HCT116 (cell line): ENCODE measurements around the gene PLAU. TPM values are rescaled to one million over a fixed set of nuclear protein-coding genes. Genes with fewer than 3 reads are reported as not detected.

ENCODE experiments used
- ATAC-seq: fragments of 200-7000 bp; cut with Tn5 transposase; 2 replicates; pipeline ENCODE4 v1.9.1; 2020; ENCODE audit warnings: mild to moderate bottlenecking, moderate library complexity
- BruUV-seq: library from RNA; stranded (reverse); fragments of 400-500 nt; replicated peaks from 2 replicates; lab custom pipeline; 2021; lab: Mats Ljungman, UMichigan
- CTCF ChIA-PET: fragments of 300-600 bp; sonication (Branson Sonifier 250); formaldehyde crosslinking; loops from one replicate; lab custom pipeline; 2021; ENCODE audit warnings: antibody characterized with exemption; lab: Charles Lee
- POLR2A ChIA-PET: fragments of 300-600, 350-600 bp; sonication (Branson Sonifier 250); formaldehyde crosslinking; loops from one replicate; lab custom pipeline; 2021; ENCODE audit warnings: antibody characterized with exemption; lab: Charles Lee
- RAD21 ChIA-PET, 2 experiments: fragments of 300-600 bp; sonication (Branson Sonifier 250); formaldehyde crosslinking; loops; one replicate each; lab custom pipeline; 2023; ENCODE audit warnings: low total read pairs in 2 of 2; ENCODE audit not compliant: uncharacterized antibody in 2 of 2, unreplicated experiment in 2 of 2, low non-redundant PET in 1 of 2; lab: Charles Lee
- DNase-seq: peaks from one replicate; pipeline ENCODE4 v3.0.0-alpha.2; 2010; ENCODE audit warnings: low read depth, low spot score
- H2AFZ ChIP-seq: fragments of 200-600 bp; shearing (Covaris generic), sonication (generic); 2 replicates; pipeline ENCODE4 v1.6.1; 2017; ENCODE audit warnings: low read depth, mixed run types, mixed read lengths, antibody characterized with exemption, low read length; ENCODE audit not compliant: poor library complexity, severe bottlenecking
- H3K27ac ChIP-seq: 2 replicates; pipeline ENCODE4 v1.5.1; 2012; ENCODE audit warnings: low read depth, low read length
- H3K27me3 ChIP-seq: fragments of 200-600 bp; sonication (generic); 2 replicates; pipeline ENCODE4 v1.6.1; 2016; ENCODE audit warnings: mixed run types, low read length, mixed read lengths; ENCODE audit not compliant: insufficient read depth
- H3K36me3 ChIP-seq, 2 experiments: fragments of 200-500 bp in 1 of 2; fragments of 200-600 bp in 1 of 2; sonication (Bioruptor generic) in 1 of 2; sonication (generic) in 1 of 2; 2 replicates each; pipeline versions ENCODE4 v1.5.1 to v1.6.1; 2014 to 2016; ENCODE audit warnings: low read length in 2 of 2, inconsistent platforms in 1 of 2, mixed read lengths in 1 of 2, mixed run types in 1 of 2; ENCODE audit not compliant: insufficient read depth in 2 of 2, control insufficient read depth in 1 of 2
- H3K4me1 ChIP-seq, 2 experiments: fragments of 200-600 bp in 1 of 2; sonication (generic) in 1 of 2; 2 replicates each; pipeline versions ENCODE4 v1.5.1 to v1.6.1; 2012 to 2017; ENCODE audit warnings: low read length in 2 of 2, inconsistent platforms in 1 of 2, mild to moderate bottlenecking in 1 of 2, mixed read lengths in 1 of 2, mixed run types in 1 of 2, moderate library complexity in 1 of 2; ENCODE audit not compliant: insufficient read depth in 2 of 2, control insufficient read depth in 1 of 2
- H3K4me2 ChIP-seq: fragments of 200-600 bp; sonication (generic); 2 replicates; pipeline ENCODE4 v1.6.1; 2017; ENCODE audit warnings: mixed run types, low read length, mixed read lengths
- H3K4me3 ChIP-seq, 2 experiments: fragments of 200-600 bp in 1 of 2; sonication (generic) in 1 of 2; replicated peaks in 1 of 2; 2 replicates each; pipeline ENCODE4 v1.5.1; 2011 to 2016; ENCODE audit warnings: low read length in 2 of 2, control low read depth in 1 of 2, low read depth in 1 of 2, mild to moderate bottlenecking in 1 of 2, mixed read lengths in 1 of 2, mixed run types in 1 of 2
- H3K79me2 ChIP-seq: fragments of 200-600 bp; sonication (generic); 2 replicates; pipeline ENCODE4 v1.6.1; 2017; ENCODE audit warnings: mild to moderate bottlenecking, mixed run types, low read length, moderate library complexity, mixed read lengths; ENCODE audit not compliant: insufficient read depth
- H3K9ac ChIP-seq: fragments of 200-600 bp; sonication (generic); 2 replicates; pipeline ENCODE4 v1.6.1; 2016; ENCODE audit warnings: low read length, mixed read lengths
- H3K9me2 ChIP-seq: fragments of 200-600 bp; sonication (generic), shearing (Covaris generic); 2 replicates; pipeline ENCODE4 v1.6.1; 2017; ENCODE audit warnings: mixed run types, mild to moderate bottlenecking, moderate library complexity; ENCODE audit not compliant: insufficient read depth
- H3K9me3 ChIP-seq, 2 experiments: fragments of 200-500 bp in 1 of 2; fragments of 200-600 bp in 1 of 2; sonication (Bioruptor generic) in 1 of 2; sonication (generic) in 1 of 2; 2 replicates each; pipeline ENCODE4 v1.6.1; 2014 to 2017; ENCODE audit warnings: low read length in 2 of 2, mixed read lengths in 2 of 2, inconsistent platforms in 1 of 2, low read depth in 1 of 2, mild to moderate bottlenecking in 1 of 2, mixed run types in 1 of 2, moderate library complexity in 1 of 2; ENCODE audit not compliant: control insufficient read depth in 1 of 2, insufficient read depth in 1 of 2
- H4K20me1 ChIP-seq: fragments of 200-600 bp; sonication (generic), shearing (Covaris generic); 2 replicates; pipeline ENCODE4 v1.6.1; 2017; ENCODE audit warnings: mixed run types, mild to moderate bottlenecking, moderate library complexity; ENCODE audit not compliant: insufficient read depth
- CBX3 ChIP-seq: IDR thresholded peaks from 2 replicates; pipeline ENCODE4 v1.6.1; 2012; ENCODE audit warnings: low read depth
- CEBPB ChIP-seq: IDR thresholded peaks from 2 replicates; pipeline ENCODE4 v1.6.1; 2012; ENCODE audit warnings: low read depth
- EGR1 ChIP-seq: IDR thresholded peaks from 2 replicates; pipeline ENCODE4 v1.6.1; 2012; ENCODE audit warnings: low read depth
- ELF1 ChIP-seq: IDR thresholded peaks from 2 replicates; pipeline ENCODE4 v1.6.1; 2012; ENCODE audit warnings: low read depth, borderline replicate concordance
- EZH2 ChIP-seq: fragments of 200-600 bp; sonication (generic); IDR thresholded peaks from 2 replicates; pipeline ENCODE4 v1.6.1; 2017; ENCODE audit warnings: antibody characterized with exemption, mixed run types
- EZH2phosphoT487 ChIP-seq: fragments of 200-600 bp; IDR thresholded peaks from 2 replicates; pipeline ENCODE4 v1.6.1; 2018; ENCODE audit warnings: antibody characterized with exemption, borderline replicate concordance
- FOSL1 ChIP-seq: IDR thresholded peaks from 2 replicates; pipeline ENCODE4 v1.6.1; 2012; ENCODE audit warnings: low read depth
- POLR2A ChIP-seq: IDR thresholded peaks from 2 replicates; pipeline ENCODE4 v1.7.0; 2011; ENCODE audit warnings: borderline replicate concordance; ENCODE audit not compliant: insufficient read depth, insufficient read length; ENCODE audit errors: extremely low read depth
- POLR2AphosphoS5 ChIP-seq: IDR thresholded peaks from 2 replicates; pipeline ENCODE4 v1.6.1; 2011; ENCODE audit warnings: mild to moderate bottlenecking, low read depth, low read length, moderate library complexity
- RAD21 ChIP-seq: IDR thresholded peaks from 2 replicates; pipeline ENCODE4 v1.6.1; 2012; ENCODE audit warnings: low read depth, mild to moderate bottlenecking
- SP1 ChIP-seq: IDR thresholded peaks from 2 replicates; pipeline ENCODE4 v1.6.1; 2012; ENCODE audit warnings: low read depth
- TCF7L2 ChIP-seq: IDR thresholded peaks from 2 replicates; pipeline ENCODE4 v1.7.0; 2011; ENCODE audit warnings: borderline replicate concordance, inconsistent platforms; ENCODE audit not compliant: insufficient read depth, insufficient read length; ENCODE audit errors: extremely low read depth
- YY1 ChIP-seq: IDR thresholded peaks from 2 replicates; pipeline ENCODE4 v1.6.1; 2011; ENCODE audit warnings: low read length, low read depth, moderate library complexity, mild to moderate bottlenecking; ENCODE audit not compliant: insufficient replicate concordance; ENCODE audit errors: extremely low read depth
- ZFX ChIP-seq: fragments of 450-650 bp; IDR thresholded peaks from 2 replicates; pipeline ENCODE4 v1.6.1; 2017
- ZNF274 ChIP-seq: fragments of 200-500 bp; sonication (Bioruptor generic); IDR thresholded peaks from 2 replicates; pipeline ENCODE4 v1.6.1; 2014; ENCODE audit warnings: mild to moderate bottlenecking, low read depth, low read length, inconsistent platforms
- intact Hi-C: fragments of 100-400 bp; cut with micrococcal nuclease; formaldehyde crosslinking; loops from 2 replicates; pipeline ENCODE4 v1.10.0; 2022
- total RNA-seq: library from RNA; stranded (reverse); gene quantifications from one replicate; pipeline ENCODE4 v1.2.1, GENCODE V29; 2021; ENCODE audit not compliant: unreplicated experiment
- TF ChIP-seq, protein P1 (sequence below): IDR thresholded peaks from 2 replicates; pipeline ENCODE4 v1.6.1; 2012
- TF ChIP-seq, protein P2 (sequence below): IDR thresholded peaks from 2 replicates; pipeline ENCODE4 v1.6.1; 2012; ENCODE audit warnings: low read depth
- TF ChIP-seq, protein P3 (sequence below): IDR thresholded peaks from 2 replicates; pipeline ENCODE4 v1.6.1; 2011; ENCODE audit warnings: mild to moderate bottlenecking, low read length, moderate library complexity; ENCODE audit not compliant: insufficient replicate concordance; ENCODE audit errors: extremely low read depth
- TF ChIP-seq, protein P4 (sequence below): IDR thresholded peaks from 2 replicates; pipeline ENCODE4 v1.6.1; 2012

Gene PLAU
- total RNA-seq, 1 experiment from 2014 or later = 60.3 TPM

GRCh38 chr10:73964743-73965142, 53.8 kb downstream of the PLAU start:
- Histone ChIP-seq H3K9me2 (no peaks in the 10 kb centered on the region), H3K27ac (peak overlapping the region; percentile 100), H3K9ac (peak overlapping the region; percentile 69), H3K36me3 (no peaks in the 10 kb centered on the region), H2AFZ (peak overlapping the region; percentile 3), H3K4me1 (peaks cover 44 to 76% of the 10 kb centered on the region in 2 experiments), H3K79me2 (no peaks in the 10 kb centered on the region), H4K20me1 (no peaks in the 10 kb centered on the region), H3K4me2 (peak overlapping the region; percentile 62), H3K4me3 (peak overlapping the region; percentile 13 to 18), H3K9me3 (no peaks in the 10 kb centered on the region), H3K27me3 (no peaks in the 10 kb centered on the region)
- TF ChIP-seq, protein P1, sequence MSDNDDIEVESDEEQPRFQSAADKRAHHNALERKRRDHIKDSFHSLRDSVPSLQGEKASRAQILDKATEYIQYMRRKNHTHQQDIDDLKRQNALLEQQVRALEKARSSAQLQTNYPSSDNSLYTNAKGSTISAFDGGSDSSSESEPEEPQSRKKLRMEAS = no peak
- TF ChIP-seq YY1 (no peak), CEBPB (no peak), EZH2 (no peak), FOSL1 (no peak), ZFX (no peak), TCF7L2 (no peak), ZNF274 (no peak), RAD21 (no peak), ELF1 (no peak), CBX3 (no peak), EZH2phosphoT487 (no peak), SP1 (no peak), POLR2AphosphoS5 (no peak), EGR1 (no peak), POLR2A (no peak)
- TF ChIP-seq, protein P2, sequence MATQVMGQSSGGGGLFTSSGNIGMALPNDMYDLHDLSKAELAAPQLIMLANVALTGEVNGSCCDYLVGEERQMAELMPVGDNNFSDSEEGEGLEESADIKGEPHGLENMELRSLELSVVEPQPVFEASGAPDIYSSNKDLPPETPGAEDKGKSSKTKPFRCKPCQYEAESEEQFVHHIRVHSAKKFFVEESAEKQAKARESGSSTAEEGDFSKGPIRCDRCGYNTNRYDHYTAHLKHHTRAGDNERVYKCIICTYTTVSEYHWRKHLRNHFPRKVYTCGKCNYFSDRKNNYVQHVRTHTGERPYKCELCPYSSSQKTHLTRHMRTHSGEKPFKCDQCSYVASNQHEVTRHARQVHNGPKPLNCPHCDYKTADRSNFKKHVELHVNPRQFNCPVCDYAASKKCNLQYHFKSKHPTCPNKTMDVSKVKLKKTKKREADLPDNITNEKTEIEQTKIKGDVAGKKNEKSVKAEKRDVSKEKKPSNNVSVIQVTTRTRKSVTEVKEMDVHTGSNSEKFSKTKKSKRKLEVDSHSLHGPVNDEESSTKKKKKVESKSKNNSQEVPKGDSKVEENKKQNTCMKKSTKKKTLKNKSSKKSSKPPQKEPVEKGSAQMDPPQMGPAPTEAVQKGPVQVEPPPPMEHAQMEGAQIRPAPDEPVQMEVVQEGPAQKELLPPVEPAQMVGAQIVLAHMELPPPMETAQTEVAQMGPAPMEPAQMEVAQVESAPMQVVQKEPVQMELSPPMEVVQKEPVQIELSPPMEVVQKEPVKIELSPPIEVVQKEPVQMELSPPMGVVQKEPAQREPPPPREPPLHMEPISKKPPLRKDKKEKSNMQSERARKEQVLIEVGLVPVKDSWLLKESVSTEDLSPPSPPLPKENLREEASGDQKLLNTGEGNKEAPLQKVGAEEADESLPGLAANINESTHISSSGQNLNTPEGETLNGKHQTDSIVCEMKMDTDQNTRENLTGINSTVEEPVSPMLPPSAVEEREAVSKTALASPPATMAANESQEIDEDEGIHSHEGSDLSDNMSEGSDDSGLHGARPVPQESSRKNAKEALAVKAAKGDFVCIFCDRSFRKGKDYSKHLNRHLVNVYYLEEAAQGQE = no peak
- TF ChIP-seq, protein P3, sequence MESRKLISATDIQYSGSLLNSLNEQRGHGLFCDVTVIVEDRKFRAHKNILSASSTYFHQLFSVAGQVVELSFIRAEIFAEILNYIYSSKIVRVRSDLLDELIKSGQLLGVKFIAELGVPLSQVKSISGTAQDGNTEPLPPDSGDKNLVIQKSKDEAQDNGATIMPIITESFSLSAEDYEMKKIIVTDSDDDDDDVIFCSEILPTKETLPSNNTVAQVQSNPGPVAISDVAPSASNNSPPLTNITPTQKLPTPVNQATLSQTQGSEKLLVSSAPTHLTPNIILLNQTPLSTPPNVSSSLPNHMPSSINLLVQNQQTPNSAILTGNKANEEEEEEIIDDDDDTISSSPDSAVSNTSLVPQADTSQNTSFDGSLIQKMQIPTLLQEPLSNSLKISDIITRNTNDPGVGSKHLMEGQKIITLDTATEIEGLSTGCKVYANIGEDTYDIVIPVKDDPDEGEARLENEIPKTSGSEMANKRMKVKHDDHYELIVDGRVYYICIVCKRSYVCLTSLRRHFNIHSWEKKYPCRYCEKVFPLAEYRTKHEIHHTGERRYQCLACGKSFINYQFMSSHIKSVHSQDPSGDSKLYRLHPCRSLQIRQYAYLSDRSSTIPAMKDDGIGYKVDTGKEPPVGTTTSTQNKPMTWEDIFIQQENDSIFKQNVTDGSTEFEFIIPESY = no peak
- TF ChIP-seq, protein P4, sequence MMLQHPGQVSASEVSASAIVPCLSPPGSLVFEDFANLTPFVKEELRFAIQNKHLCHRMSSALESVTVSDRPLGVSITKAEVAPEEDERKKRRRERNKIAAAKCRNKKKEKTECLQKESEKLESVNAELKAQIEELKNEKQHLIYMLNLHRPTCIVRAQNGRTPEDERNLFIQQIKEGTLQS = no peak
- no TSS peak for BruUV-seq
- ATAC-seq (no peak), DNase-seq (no peak)
- ChIA-PET POLR2A (interaction anchor here (0.5 to 5.8 kb wide), 5 partner anchors 25 to 76 kb away, joined by 3 to 36 read pairs (median 4); partner anchors contain the start of gene VCL), RAD21 (no interaction called here), CTCF (interaction anchor here (0.8 kb wide), 1 partner anchor 11 kb away, joined by 3 read pairs; no protein-coding TSS in a partner anchor)
- intact Hi-C loops = loop anchor here (1.0 to 5.0 kb wide), 2 partner anchors 75 to 118 kb away; no protein-coding TSS in a partner anchor
